Measurements from ENCODE around the gene EEF1AKMT4. TPM values are rescaled to one million over a fixed set of nuclear protein-coding genes. Genes with fewer than 3 reads are reported as not detected.

The EEF1AKMT4 gene
- total RNA-seq, 2 donors from 2014 or later = 2.1 TPM

GRCh38 chr3:184291044-184291737 lies 41.7 kb downstream of the EEF1AKMT4 start:
- Histone ChIP-seq H3K27ac (no peak overlapping the region), H3K4me3 (no peak overlapping the region), H3K27me3 (no peaks in the 10 kb centered on the region), H3K4me1 (no peaks in the 10 kb centered on the region), H3K36me3 (no peaks in the 10 kb centered on the region), H3K9me3 (no peaks in the 10 kb centered on the region)
- TF ChIP-seq CTCF (IDR thresholded peaks at IDR 0.05) = no peak
- no peak for DNase-seq (ENCODE audit: low spot score)

GRCh38 chr3:184291738-184292445 lies 42.4 kb downstream of the EEF1AKMT4 start:
- no peak overlapping the region for H3K27ac ChIP-seq
- H3K4me3 ChIP-seq = no peak overlapping the region
- no peaks in the 10 kb centered on the region for H3K4me1 ChIP-seq
- H3K36me3 ChIP-seq = no peaks in the 10 kb centered on the region
- no peaks in the 10 kb centered on the region for H3K9me3 ChIP-seq
- TF ChIP-seq CTCF (IDR thresholded peaks at IDR 0.05) = no peak
- H3K27me3 ChIP-seq = no peaks in the 10 kb centered on the region
- DNase-seq (ENCODE audit: low spot score) = no peak

GRCh38 chr3:184295771-184296170 lies 46.3 kb downstream of the EEF1AKMT4 start:
- H3K4me1 ChIP-seq = peaks cover 0 to 19% of the 10 kb centered on the region in 2 donors
- no peaks in the 10 kb centered on the region for H3K27me3 ChIP-seq
- TF ChIP-seq CTCF (IDR thresholded peaks at IDR 0.05) = no peak
- DNase-seq (ENCODE audit: low spot score) = no peak
- H3K36me3 ChIP-seq = peaks cover 6% of the 10 kb centered on the region
- no peak overlapping the region for H3K4me3 ChIP-seq
- H3K27ac ChIP-seq = no peak overlapping the region
- H3K9me3 ChIP-seq = no peaks in the 10 kb centered on the region

- no peak overlapping the region for H3K4me3 ChIP-seq
- H3K9me3 ChIP-seq = no peaks in the 10 kb centered on the region
- H3K36me3 ChIP-seq = peaks cover 14% of the 10 kb centered on the region
- no peak overlapping the region for H3K27ac ChIP-seq
- TF ChIP-seq CTCF (IDR thresholded peaks at IDR 0.05) = no peak
- H3K27me3 ChIP-seq = no peaks in the 10 kb centered on the region
- H3K4me1 ChIP-seq = peaks cover 0 to 23% of the 10 kb centered on the region in 2 donors
- DNase-seq (ENCODE audit: low spot score) = no peak
These were observed 47.1 kb downstream of the EEF1AKMT4 start for GRCh38 chr3:184296616-184297015.

GRCh38 chr3:184298759-184299487 lies 49.5 kb downstream of the EEF1AKMT4 start, which contains the start of gene PSMD2:
Gene PSMD2, plus strand, starts transcription at chr3:184299241. Its CDS starts 26 bp downstream, at chr3:184299267.
- H3K36me3 ChIP-seq = peaks cover 37% of the 10 kb centered on the region
- H3K4me3 ChIP-seq = peak within 1 kb of the TSS; percentile 91 to 98
- peak; percentile 97 for DNase-seq (ENCODE audit: low spot score)
- H3K9me3 ChIP-seq = no peaks in the 10 kb centered on the region
- TF ChIP-seq CTCF (IDR thresholded peaks at IDR 0.05) = no peak
- H3K4me1 ChIP-seq = peaks cover 0 to 23% of the 10 kb centered on the region in 2 donors
- peak within 1 kb of the TSS; percentile 82 to 86 for H3K27ac ChIP-seq
- no peaks in the 10 kb centered on the region for H3K27me3 ChIP-seq

Measured in right atrium auricular region (tissue), 2 donors.